PC-3 (cell line): ENCODE measurements around the gene PAQR3. TPM values are rescaled to one million over a fixed set of nuclear protein-coding genes. Genes with fewer than 3 reads are reported as not detected.

Source experiments
- ATAC-seq: fragments of 200-7000 bp; cut with Tn5 transposase; 2 replicates; pipeline ENCODE4 v1.9.1; 2020; ENCODE audit warnings: mild to moderate bottlenecking, moderate library complexity
- BruUV-seq: library from RNA; stranded (reverse); fragments of 400-500 nt; replicated peaks from 2 replicates; lab custom pipeline; 2021; lab: Mats Ljungman, UMichigan
- CTCF ChIA-PET: fragments of 300-600 bp; sonication (Branson Sonifier 250); formaldehyde crosslinking; loops from one replicate; lab custom pipeline; 2022; ENCODE audit warnings: antibody characterized with exemption; lab: Charles Lee
- POLR2A ChIA-PET: fragments of 300-600 bp; sonication (Branson Sonifier 250); formaldehyde crosslinking; loops from one replicate; lab custom pipeline; 2022; ENCODE audit warnings: antibody characterized with exemption; ENCODE audit not compliant: unreplicated experiment; lab: Charles Lee
- DNase-seq: peaks from one replicate; pipeline ENCODE4 v3.0.0-alpha.2; 2015
- H2AFZ ChIP-seq: fragments of 300-600 bp; sonication (generic); 2 replicates; pipeline ENCODE4 v1.6.0; 2016; ENCODE audit warnings: antibody characterized with exemption, low read length
- H3F3A ChIP-seq: fragments of 300-600 bp; sonication (generic); one replicate; pipeline ENCODE4 v1.6.0; 2017; ENCODE audit warnings: antibody characterized with exemption, low read length, control low read depth, mild to moderate bottlenecking; ENCODE audit not compliant: unreplicated experiment
- H3K27ac ChIP-seq: fragments of 300-600 bp; sonication (generic); 2 replicates; pipeline ENCODE4 v1.5.1; 2016; ENCODE audit warnings: mild to moderate bottlenecking, low read length
- H3K27me3 ChIP-seq: fragments of 300-600 bp; sonication (generic); 2 replicates; pipeline ENCODE4 v1.6.1; 2016; ENCODE audit warnings: low read length, mixed read lengths
- H3K36me3 ChIP-seq: fragments of 300-600 bp; sonication (generic); 2 replicates; pipeline ENCODE4 v1.6.1; 2016; ENCODE audit warnings: low read depth, mixed run types, low read length, mixed read lengths
- H3K4me1 ChIP-seq: fragments of 300-600 bp; sonication (generic); 2 replicates; pipeline ENCODE4 v1.5.1; 2016; ENCODE audit warnings: low read length; ENCODE audit not compliant: insufficient read depth
- H3K4me2 ChIP-seq: fragments of 300-600 bp; sonication (generic); 2 replicates; pipeline ENCODE4 v1.6.0; 2016; ENCODE audit warnings: low read length
- H3K4me3 ChIP-seq: fragments of 300-600 bp; sonication (generic); 2 replicates; pipeline ENCODE4 v1.5.1; 2016; ENCODE audit warnings: mild to moderate bottlenecking, low read length, mixed read lengths
- H3K79me2 ChIP-seq: fragments of 300-600 bp; sonication (generic); 2 replicates; pipeline ENCODE4 v1.6.1; 2017; ENCODE audit warnings: low read length, mixed read lengths
- H3K9ac ChIP-seq: fragments of 300-600 bp; sonication (generic); 2 replicates; pipeline ENCODE4 v1.6.0; 2016; ENCODE audit warnings: mild to moderate bottlenecking, low read length
- H3K9me2 ChIP-seq: fragments of 300-600 bp; sonication (generic); replicated peaks from 2 replicates; pipeline ENCODE4 v1.6.1; 2016; ENCODE audit warnings: mixed run types, low read length, mixed read lengths
- H3K9me3 ChIP-seq: fragments of 300-600 bp; sonication (generic); 2 replicates; pipeline ENCODE4 v1.6.1; 2016; ENCODE audit warnings: low read length, mixed read lengths
- H4K20me1 ChIP-seq: fragments of 300-600 bp; sonication (generic); 2 replicates; pipeline ENCODE4 v1.6.1; 2016; ENCODE audit warnings: low read length, mixed read lengths
- CTCF ChIP-seq: fragments of 300-600 bp; sonication (generic); conservative IDR thresholded peaks from 2 replicates; pipeline ENCODE4 v1.5.1; 2017; ENCODE audit warnings: antibody characterized with exemption, low read depth, mild to moderate bottlenecking, low read length
- EZH2 ChIP-seq: fragments of 300-600 bp; sonication (generic); IDR thresholded peaks from one replicate; pipeline ENCODE4 v1.6.1; 2017; ENCODE audit warnings: antibody characterized with exemption, mild to moderate bottlenecking, low read length; ENCODE audit not compliant: unreplicated experiment
- EZH2phosphoT487 ChIP-seq: fragments of 300-600 bp; sonication (generic); IDR thresholded peaks from 2 replicates; pipeline ENCODE4 v1.6.1; 2018; ENCODE audit warnings: mild to moderate bottlenecking, antibody characterized with exemption, low read length, borderline replicate concordance
- intact Hi-C: fragments of 100-400 bp; cut with micrococcal nuclease; formaldehyde crosslinking; loops from 2 replicates; pipeline ENCODE4 v1.9.0; 2023
- total RNA-seq: library from RNA; depleted of rRNA; stranded (reverse); fragments of >200 nt; gene quantifications from 2 replicates; pipeline ENCODE4 v1.2.3, GENCODE V29; 2014

The PAQR3 gene
- total RNA-seq, 1 experiment from 2014 or later, result 16.9 TPM

- H3F3A ChIP-seq, result no peaks in the 10 kb centered on the region
- H3K9ac ChIP-seq, result no peak overlapping the region
- CTCF ChIA-PET, result no interaction called here
- DNase-seq, result no peak
- no peak overlapping the region for H3K4me3 ChIP-seq
- H3K4me2 ChIP-seq, result no peak overlapping the region
- H3K27ac ChIP-seq, result no peak overlapping the region
- H2AFZ ChIP-seq, result no peak overlapping the region
- POLR2A ChIA-PET, result no interaction called here
- H3K79me2 ChIP-seq, result no peaks in the 10 kb centered on the region
- no peaks in the 10 kb centered on the region for H4K20me1 ChIP-seq
- ATAC-seq, result no peak
- no peaks in the 10 kb centered on the region for H3K9me3 ChIP-seq
- H3K27me3 ChIP-seq, result no peaks in the 10 kb centered on the region
- H3K9me2 ChIP-seq, result no peaks in the 10 kb centered on the region
- intact Hi-C loops, result no loop called here
- H3K36me3 ChIP-seq, result no peaks in the 10 kb centered on the region
- H3K4me1 ChIP-seq, result no peaks in the 10 kb centered on the region
- TF ChIP-seq EZH2 (no peak), EZH2phosphoT487 (no peak), CTCF (no peak)
- BruUV-seq, result no TSS peak
Measured at GRCh38 chr4:78971326-78971725, 32.1 kb upstream of the PAQR3 start.

- Histone ChIP-seq H4K20me1 (no peaks in the 10 kb centered on the region), H3K4me1 (no peaks in the 10 kb centered on the region), H3K9me2 (no peaks in the 10 kb centered on the region), H3K9me3 (no peaks in the 10 kb centered on the region), H2AFZ (no peak overlapping the region), H3K4me2 (no peak overlapping the region), H3K79me2 (no peaks in the 10 kb centered on the region), H3K4me3 (no peak overlapping the region), H3K27ac (no peak overlapping the region), H3K36me3 (no peaks in the 10 kb centered on the region), H3F3A (no peaks in the 10 kb centered on the region), H3K9ac (no peak overlapping the region), H3K27me3 (no peaks in the 10 kb centered on the region)
- DNase-seq (no peak), ATAC-seq (no peak)
- intact Hi-C loops, result no loop called here
- BruUV-seq, result no TSS peak
- POLR2A ChIA-PET, result no interaction called here
- CTCF ChIA-PET, result no interaction called here
- TF ChIP-seq CTCF (no peak), EZH2phosphoT487 (no peak), EZH2 (no peak)
Measured at GRCh38 chr4:78962597-78963115, 23.4 kb upstream of the PAQR3 start.

- Histone ChIP-seq H4K20me1 (no peaks in the 10 kb centered on the region), H3K4me1 (no peaks in the 10 kb centered on the region), H3K9me2 (no peaks in the 10 kb centered on the region), H3K4me3 (no peak overlapping the region), H3K4me2 (no peak overlapping the region), H3K9me3 (no peaks in the 10 kb centered on the region), H2AFZ (no peak overlapping the region), H3K27ac (no peak overlapping the region), H3K9ac (no peak overlapping the region), H3K36me3 (no peaks in the 10 kb centered on the region), H3F3A (no peaks in the 10 kb centered on the region), H3K79me2 (no peaks in the 10 kb centered on the region), H3K27me3 (no peaks in the 10 kb centered on the region)
- ChIA-PET CTCF (no interaction called here), POLR2A (no interaction called here)
- DNase-seq (no peak), ATAC-seq (no peak)
- no TSS peak for BruUV-seq
- no peak for TF ChIP-seq EZH2
- no peak for TF ChIP-seq EZH2phosphoT487
- TF ChIP-seq CTCF, result no peak
- intact Hi-C loops, result no loop called here
Measured at GRCh38 chr4:78960926-78961325, 21.7 kb upstream of the PAQR3 start.
